Esophagus mucosa (tissue), 1 donor: Measurements from ENCODE around the gene KIZ. TPM values are rescaled to one million over a fixed set of nuclear protein-coding genes. Genes with fewer than 3 reads are reported as not detected.

Experiments
- ATAC-seq: fragments of 200-7000 bp; cut with Tn5 transposase; one replicate; pipeline ENCODE4 v1.9.1; 2020
- total RNA-seq: library from RNA; stranded (reverse); gene quantifications from one replicate; pipeline ENCODE4 v1.2.4, GENCODE V29; 2023
- donor health status: DM: yes; HTN: yes; CAD: no.

Gene KIZ
- total RNA-seq, 1 donor from 2014 or later, result 17.7 TPM

DNA sequence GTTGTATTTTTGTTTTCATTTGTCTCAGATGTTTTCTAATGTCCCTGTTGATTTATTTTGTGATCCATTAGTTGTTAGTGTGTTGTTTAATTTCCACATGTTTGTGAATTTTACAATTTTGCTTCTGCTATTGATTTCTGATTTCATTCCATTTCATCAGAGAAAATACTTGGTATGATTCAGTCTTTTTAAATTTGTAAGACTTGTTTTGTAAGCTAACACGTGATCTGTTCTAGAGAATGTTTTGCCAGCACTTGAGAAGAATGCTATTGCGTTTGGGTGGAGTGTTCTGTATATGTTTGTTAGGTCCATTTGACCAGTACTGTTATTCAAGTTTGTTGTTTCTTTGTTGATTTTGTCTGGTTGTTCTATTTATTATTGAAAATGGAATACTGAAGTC, 53.9 kb downstream of the KIZ start:
- no peak for ATAC-seq

DNA sequence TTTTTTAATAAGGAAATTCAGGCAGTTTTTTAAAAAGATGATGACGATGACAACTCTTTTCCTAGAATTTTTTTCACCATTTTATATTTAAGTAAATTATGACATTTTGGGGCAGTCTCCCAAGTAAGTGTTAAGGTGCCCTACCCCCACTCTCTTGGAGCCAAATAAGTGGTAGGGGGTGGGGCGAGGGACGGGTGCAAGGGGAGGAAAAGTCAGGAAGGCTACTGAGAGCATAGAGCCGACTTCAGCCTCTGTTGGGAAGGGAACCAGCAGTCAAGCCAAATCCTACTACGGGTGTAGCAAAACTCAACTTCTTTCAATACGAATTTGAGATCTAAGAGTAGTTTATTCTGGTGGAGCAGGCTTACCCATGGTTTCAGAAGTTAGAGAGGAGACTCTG, 54.4 kb downstream of the KIZ start:
- ATAC-seq, result no peak

DNA sequence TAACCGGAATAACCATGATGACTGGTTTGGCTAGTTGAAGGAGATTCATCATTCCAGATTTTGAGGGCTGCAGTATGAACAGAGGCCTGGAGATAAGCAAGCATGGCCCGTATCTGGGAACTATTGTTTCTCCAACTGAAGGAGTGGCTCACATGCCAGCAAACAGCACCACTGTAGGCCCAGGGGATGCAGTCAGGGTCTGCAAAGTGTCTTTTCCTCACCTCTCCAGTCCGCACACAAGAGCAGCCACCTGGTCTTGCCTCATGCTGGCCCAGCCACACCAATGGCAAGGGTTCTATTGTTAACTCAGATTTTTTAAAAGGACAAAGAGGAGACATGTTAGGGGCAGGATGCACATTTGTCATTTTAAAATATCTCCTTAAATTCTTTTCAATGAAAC, 55.1 kb downstream of the KIZ start:
- no peak for ATAC-seq

DNA sequence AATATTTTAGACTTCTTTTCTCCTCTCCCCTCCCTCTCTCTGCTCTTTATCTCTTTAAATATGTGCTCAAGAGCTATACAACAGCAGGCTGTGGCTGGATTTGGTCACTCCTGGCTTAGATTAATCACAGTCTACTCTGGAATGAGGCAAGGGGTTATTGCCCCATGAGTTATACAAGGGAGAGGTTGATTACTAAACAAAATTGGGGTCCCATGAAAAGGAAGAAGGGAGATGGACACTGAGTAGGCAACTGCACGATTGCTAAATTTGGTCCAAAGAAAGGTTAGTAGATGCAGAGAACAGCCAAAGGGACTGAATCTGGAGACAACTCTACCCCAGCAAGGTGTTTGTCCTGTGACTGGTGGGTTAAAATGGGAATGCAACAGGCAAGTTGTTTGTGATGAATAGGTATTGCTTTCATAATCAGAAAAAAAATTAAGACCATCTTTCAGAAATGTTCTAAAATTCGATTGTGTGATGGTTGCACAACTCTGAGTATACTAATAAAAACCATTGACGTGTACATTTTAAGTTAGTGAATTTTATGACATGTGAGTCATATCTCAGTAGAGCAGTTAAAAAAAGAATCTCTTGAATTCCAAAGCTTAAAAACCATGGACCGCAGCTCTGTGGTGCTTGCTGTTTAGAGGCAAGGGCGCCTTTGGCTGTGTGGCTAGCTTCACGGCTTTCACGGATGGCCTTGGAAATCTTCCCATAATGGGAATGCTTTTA, 57.1 kb downstream of the KIZ start:
- ATAC-seq, result no peak

DNA sequence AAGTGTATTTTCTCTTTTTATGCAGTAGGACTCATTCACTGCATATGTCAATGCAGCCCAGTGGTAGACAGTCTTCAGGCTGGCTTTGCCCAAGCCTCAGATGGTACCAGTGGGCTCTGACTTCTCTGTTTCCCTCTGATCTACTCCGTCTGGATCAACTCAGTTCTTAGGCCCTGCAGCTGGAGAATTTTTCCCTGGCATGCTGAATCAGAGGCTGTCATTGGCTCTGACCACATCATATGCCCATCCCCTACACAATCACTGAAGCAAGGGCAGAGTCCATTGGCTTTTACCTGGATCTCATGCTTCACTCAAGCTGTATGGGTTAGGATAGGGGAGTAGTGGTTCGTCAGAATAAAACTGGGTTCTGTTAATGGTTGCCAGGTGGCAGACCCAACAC, 57.8 kb downstream of the KIZ start:
- no peak for ATAC-seq

DNA sequence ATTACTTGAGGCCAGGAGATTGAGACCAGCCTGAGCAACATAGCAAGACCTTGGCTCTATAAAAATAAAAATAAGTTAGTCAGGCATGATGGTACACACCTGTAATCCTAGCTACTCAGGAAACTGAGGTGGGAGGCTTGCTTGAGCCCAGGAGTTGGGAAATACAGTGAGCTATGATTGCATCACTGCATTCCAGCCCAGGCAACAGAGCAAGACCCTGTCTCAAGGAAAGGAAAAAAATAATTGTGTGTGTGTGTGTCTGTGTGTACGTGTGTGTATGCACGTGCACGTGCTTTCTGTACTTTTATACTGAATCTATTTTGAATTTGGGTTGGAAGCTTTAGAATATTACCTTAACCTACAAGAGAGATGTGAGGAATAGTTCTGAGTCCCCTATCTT, 58.9 kb downstream of the KIZ start:
- ATAC-seq, result no peak

DNA sequence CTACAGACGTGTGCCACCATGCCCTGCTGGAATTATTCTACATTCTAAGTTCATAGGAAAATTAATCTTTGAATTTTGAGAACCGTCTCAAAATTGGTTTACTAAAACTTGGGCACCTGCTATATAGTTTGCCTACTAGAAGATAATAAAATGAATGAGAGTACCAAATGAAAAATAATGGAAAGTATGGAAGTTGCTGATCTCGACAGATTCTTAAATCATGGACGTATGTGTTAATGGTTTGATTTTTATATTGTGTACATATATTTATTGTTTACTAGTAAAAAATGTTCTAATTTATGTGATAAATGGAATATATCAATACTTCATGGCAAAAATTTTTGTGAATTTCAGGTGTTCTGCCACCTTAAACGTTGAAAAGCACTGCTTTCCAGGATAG, 60.0 kb downstream of the KIZ start:
- ATAC-seq, result no peak

DNA sequence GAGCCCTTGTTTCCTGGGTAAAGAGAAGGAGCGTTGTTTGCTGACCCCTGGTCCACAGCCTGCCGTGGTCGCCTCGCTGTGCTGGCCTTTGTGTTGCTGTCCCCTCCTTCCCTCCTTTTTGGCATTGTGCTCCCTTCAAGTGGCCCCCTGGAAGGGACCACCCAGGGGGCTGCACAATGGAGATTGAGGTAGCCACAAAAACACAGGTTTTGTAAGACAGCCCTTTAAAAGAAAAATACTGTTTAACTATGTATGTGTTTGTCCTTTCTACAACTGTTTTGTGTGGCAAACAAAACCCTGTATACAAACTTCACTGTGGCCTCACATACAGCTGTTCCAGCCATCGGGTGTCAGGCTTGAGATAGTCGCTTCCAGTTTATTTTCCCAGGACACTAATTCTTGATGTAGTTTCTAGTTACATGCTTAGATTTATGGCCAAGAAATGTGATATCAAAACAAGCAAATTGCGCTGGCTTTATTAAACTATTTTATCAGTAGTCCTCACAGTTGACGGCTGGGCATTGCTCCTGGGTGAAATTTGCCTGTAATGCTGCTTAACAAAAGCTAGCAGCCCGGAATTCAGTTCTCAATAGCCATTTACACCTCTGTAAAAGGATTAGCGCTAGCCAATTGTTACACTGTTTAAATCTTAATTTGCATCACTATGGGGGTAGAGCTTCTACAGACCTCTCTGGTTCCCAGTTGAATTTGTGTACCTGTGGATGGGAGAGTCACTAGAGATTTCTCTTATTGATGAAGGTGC, 64.1 kb downstream of the KIZ start:
- ATAC-seq, result no peak

DNA sequence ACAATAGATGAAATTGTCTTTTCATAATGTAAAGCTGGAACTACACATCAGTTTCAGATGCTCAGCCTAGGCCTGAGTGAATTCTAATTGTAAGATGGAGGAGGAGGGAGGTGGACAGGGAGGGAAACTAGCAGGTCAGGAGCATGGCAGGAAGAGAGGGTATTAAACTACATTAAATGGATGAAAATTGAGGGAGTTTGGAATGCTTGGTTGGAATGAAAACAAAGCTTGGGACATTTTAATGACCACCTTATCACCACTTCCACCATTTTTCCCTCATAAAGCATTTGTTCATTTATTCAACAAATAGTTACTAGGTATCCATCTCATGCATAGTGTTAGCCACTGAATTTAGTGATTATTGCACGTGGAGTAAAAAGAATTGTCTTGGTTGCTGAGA, 65.0 kb downstream of the KIZ start:
- no peak for ATAC-seq

DNA sequence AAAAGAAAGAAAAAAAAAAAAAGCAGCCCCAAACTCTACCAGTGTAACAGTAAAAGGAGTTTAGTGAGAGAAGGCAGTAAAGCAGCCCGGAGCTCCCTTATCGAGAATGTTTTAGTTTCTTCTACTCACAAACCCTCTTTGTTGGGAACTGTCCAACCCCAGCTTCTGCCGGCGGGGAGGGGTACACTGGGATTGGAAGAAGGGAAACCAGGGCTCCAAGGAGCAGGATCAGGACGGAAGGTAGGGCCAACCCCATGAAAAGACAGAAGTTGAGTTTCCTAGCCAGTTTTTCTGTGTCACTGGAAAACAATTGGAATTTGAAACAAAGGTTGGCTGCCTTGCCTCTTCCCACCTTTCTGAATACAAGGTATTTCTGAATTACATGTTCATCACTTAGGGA, 66.0 kb downstream of the KIZ start:
- ATAC-seq, result no peak

DNA sequence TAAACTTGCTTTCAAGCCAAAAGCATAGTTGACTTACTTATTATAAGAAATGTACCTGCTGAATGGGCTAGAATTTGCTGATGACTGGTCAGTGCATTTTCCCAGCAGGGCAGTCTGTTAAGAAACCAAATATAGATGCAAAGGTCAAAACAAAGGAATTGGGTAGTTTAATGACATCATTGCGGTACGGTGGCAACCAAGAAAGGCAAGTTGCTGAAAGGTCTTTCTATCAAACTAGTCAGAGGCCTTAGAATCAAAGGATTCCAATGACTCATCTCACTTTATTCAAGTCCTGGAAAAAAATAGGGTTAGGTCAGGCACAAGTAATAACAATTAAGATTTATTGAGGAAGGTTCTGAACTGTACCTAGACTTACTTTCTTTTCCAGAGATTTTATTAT, 76.4 kb downstream of the KIZ start:
- ATAC-seq, result peak; percentile 46

DNA sequence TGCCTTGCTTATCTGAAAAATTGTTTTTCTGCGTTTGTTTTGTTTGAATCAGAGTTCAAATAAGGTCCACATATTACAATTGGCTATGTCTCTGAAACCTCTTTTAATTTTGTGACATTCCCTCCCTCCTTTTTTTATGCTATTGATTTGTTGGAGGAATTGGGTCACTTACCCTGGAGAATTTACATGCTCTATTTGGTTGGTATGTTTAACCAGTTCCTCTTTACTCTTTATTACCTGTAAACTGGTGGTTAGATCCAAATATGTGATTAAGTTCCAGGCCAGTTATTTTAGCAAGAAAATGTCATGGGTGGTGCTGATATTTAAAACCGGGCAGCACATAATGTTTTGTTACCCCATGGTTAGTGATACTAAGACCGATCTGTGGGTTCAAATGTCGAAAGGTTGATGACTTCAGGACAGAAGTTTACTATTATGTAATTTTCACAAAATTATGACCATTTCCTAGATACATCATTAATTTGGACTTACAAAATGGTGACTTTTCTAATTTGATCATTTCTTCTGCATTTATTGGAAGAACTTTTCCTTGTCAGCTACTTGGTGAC, 77.3 kb downstream of the KIZ start:
- ATAC-seq, result no peak

DNA sequence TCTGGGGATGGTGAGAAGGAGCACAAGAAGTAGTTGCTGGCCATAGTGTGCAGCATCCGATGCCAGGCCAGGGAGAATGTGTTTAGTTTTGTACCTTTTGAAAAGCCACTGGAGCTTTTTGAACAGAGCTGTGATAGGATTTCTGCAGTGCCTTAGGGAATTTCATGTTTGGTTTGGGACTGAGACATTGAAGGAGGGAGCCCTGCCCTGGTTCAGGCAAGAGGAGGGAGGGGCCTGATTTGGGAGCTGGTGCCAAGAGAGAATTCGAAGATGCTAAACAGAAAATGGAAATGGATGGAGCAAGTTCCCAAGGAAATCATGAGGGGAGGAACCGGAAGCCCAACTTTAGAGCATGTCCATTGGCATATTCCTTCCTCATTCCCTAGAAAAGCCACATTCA, 80.7 kb downstream of the KIZ start:
- no peak for ATAC-seq

DNA sequence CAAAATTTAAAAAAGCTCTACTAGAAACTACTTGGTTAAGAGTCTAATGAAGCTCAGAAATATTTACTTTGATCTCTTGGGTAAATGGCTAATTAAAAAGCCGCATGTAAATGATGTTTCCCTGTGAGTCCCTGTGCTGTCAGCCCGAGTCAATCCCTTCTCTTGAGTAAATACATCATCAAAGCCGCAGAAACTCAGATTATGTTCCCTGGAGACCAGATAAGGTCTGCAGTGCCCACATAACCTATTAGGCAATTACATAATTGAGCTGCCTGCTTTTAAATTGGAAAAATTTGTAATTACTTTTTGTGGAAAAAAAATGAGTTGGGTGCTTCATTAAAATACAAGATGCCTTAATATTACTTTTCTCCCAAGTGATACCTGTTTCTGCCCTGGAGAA, 83.1 kb downstream of the KIZ start:
- no peak for ATAC-seq

DNA sequence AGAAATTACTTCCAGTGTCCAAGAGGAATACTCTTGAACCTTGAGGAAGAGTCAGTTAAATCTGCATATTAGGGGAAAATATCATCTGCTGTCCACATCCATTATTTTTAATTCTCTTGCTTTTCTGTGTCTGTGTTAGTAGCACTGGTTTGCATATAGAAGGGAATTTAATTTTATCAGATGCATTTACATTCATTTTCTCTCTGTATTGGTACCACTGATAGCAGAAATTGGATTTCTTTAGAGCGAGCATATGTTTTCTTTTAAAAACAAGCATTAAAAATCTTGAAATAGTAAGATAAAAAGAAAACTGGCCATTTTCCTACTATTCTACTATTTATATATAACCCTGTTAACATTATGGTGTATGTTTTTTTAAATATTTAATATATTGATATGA, 83.8 kb downstream of the KIZ start:
- no peak for ATAC-seq

DNA sequence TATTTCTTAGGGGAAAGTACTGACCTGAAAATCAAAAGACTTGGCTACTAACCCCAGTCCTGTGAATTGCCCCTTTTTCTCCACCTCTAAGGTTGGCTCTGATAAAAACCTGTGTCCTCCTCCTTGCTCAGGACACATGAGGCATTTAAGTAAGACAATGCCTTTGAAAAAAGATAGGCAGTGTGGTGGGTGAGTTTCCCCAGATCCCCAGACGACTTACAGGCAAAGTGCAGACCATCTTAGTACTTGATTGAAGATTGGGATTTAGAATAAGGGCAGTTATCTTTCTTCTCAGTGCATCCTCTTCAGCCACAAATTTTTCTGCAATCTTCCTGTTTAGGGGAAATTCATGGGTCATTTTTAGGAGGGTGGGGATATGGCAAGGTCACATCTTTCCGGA, 87.8 kb downstream of the KIZ start:
- ATAC-seq, result no peak

DNA sequence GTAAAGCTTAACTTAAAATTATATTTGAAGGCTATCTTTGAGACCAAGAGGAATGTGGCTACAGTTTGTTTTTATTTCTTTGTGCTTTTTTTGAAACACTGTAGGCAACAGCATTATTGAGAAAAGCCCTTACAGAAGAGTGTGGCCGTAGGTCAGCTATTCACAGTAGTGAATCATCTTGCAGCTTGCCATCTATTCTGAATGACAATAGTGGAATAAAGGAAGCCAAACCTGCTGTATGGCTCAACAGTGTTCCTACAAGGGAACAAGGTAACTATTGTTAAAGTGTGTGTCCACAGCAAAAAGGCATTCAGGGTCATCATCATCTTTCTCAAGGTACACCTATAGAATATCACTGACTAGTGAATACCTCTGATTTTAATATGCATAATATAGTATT, 88.5 kb downstream of the KIZ start:
- ATAC-seq, result peak; percentile 33

DNA sequence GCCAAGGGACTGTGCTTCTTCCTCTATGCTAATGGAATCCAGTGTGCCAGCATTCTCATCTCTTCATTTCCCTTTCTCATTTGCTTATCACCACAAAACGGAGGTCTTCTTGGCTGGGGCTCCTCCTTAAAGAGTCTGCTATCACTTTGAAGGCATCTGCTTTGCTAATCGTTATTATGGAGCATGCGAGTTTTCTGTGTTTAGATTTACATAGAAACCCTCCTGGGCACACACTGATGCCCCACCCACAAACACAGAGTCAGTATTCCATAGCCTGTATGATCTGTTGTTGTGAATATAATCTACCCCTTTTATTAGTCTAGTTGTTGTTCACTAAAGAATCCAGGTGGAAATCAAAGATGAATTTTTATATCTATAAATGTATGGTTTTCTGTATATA, 93.8 kb downstream of the KIZ start:
- no peak for ATAC-seq

DNA sequence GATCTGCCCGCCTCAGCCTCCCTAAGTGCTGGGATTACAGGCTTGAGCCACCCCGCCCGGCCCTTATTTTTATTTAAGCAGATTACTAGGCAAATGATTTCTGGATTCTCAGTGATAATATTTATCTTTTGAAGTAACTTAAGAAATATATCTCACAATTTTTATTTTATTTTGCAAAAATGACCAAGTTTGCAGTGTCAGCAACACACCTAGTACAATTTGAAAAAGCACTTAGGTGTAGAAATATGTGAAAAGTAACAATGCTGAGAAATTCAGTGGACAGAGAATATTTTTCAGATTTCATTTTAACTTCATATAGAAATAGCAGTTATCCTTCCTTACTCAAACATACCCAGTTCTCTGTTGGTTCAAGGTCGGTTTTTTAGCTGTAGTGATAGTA, 98.3 kb downstream of the KIZ start:
- ATAC-seq, result no peak

DNA sequence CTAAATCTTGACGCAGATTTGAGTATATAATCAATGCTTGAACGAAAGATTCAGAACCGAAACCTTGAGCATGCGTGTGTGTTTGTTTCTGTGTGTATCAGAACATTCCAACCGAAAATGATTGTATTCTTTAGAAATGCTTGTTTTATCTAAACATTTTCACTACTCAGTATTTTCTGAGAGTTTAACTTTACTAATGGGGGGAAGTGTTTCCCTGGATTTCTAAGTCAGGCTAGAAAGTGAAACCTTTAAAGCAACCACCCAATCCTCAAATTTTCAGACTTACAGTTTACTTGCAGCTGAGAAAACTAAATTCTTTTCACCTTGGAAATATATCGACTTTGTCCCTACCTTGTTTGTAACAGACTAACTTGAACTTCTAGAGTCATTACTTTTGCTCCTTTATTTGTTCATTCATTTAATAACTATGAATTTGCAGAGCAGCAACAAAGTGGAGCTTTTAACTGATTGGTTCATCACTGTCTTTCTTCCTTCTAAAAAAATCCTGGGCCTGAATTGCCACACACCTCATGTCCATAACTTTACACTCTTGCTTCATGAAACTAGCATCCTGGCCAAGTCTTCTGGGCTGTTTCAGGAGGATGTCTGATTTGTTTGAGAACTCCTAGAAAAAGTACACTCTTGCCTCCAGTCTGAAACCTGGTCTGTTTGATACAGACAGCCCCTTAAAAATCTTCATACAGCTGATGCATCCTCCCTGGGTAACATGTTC, 99.5 kb downstream of the KIZ start:
- ATAC-seq, result no peak

DNA sequence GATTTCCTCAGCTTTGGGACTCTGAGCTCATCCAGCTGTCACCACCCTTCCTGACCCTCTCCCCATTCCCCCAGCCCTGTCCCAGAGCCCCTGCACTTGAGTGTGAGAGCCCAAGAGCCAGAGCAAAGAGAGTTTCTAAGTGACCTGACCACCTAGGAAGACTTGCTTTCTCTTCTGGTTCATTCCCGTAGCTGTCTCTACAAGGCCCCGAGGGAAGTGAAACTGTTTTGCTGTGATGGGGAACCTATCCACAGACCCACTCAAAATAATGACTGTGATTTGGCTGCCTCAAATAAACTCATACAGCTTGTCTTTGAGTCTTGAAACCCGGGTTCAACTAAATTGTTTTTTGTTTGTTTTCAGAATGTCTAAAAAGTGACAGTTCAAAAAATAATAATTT, 102.6 kb downstream of the KIZ start:
- no peak for ATAC-seq

DNA sequence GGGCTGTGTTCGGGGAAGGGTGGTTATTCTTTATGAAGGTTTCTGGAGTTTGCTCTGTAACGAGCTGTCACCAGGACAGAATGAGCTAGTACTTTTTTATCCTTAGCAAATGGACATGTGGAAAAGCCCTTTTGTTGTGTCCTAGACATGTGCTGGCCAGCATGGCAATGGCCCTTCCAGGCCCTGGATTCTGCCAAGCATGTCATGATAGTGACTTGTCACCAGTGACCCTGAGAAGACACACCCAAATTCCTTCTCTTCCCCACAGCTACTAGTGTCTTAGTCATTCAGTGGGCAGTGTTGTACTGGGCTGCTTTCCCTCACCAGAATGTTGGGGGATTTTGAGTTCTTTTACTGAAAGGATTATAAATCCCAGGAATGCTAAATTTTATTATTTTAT, 103.3 kb downstream of the KIZ start:
- peak; percentile 54 for ATAC-seq

DNA sequence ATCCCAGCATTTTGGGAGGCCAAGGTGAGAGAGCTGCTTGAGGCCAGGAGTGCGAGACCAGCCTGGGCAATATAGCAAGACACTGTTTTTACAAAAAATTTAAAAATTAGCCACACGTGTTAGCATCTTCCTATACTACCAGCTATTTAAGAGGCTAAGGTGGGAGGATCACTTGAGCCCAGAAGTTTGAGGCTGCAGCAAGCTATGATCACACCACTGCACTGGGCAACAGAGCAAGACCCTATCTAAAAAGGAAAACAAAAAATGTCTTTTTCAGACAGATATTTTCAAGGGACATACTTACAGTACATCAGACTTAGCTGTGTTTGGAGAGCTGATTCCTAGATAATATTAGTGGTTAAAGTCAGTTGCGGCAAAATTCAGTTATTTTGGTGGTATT, 104.3 kb downstream of the KIZ start:
- ATAC-seq, result no peak

DNA sequence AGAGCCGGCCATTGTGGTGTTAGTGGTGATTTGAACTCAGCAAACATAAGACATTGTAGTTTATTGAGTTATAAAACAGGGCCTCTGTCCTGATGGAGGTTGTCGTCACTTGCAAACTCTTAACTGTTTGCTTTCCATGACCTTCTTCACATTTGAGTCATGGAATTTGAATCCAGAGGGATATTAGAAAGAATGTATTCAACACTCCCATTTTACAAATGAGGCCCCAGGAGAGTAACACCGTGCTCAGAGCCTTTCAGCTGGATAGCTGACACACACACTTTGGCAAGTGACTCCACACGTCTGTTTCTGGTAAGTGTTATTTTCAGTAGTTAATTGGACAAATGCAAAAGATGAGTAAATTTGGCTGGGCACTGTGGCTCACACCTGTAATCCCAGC, 104.8 kb downstream of the KIZ start:
- no peak for ATAC-seq
